Measurements from ENCODE around the gene MKKS. TPM values are rescaled to one million over a fixed set of nuclear protein-coding genes. Genes with fewer than 3 reads are reported as not detected.
A peak's percentile ranks its signal among the peaks of the same experiment; 100 is the strongest.

Gene MKKS
- total and polyA plus RNA-seq, 9 of the 15 experiments (the other 6 are each of a cell fraction or from before 2014, with no cell fraction given) = 6.8 to 26.8 (median 12.0) TPM

- peak; percentile 62 for TF ChIP-seq ASH1L (IDR thresholded peaks at IDR 0.05; ENCODE audit: borderline replicate concordance, low read depth, partially characterized antibody)
- TF ChIP-seq SIN3B (IDR thresholded peaks at IDR 0.05; ENCODE audit: low read depth) = no peak
- no peak for TF ChIP-seq THAP12 (CRISPR knock-in tag; IDR thresholded peaks at IDR 0.05)
- TF ChIP-seq MTA2 (IDR thresholded peaks at IDR 0.05; ENCODE audit: low read depth) = no peak
- TF ChIP-seq CUX1 (CRISPR knock-in tag; IDR thresholded peaks at IDR 0.05) = 0 out of 2 replicates have a peak, but pooled peaks have one; percentile 44
- TF ChIP-seq E2F5 (CRISPR knock-in tag; IDR thresholded peaks at IDR 0.05) = no peak
- TF ChIP-seq PTTG1 (tag; IDR thresholded peaks at IDR 0.05; ENCODE audit: low read depth) = peak; percentile 55; the same call in 1 of the 2 replicates
- TF ChIP-seq KDM1A (IDR thresholded peaks at IDR 0.05) = no peak
- TF ChIP-seq SMC3 (conservative IDR thresholded peaks at IDR 0.05; ENCODE audit: insufficient read depth, low read depth, low read length) = no peak
- no peak for TF ChIP-seq ZMIZ1 (IDR thresholded peaks at IDR 0.05; ENCODE audit: low read depth in 2 of 2, low read length in 2 of 2)
- no peak for TF ChIP-seq TGIF2 (CRISPR knock-in tag; IDR thresholded peaks at IDR 0.05)
- TF ChIP-seq BACH1 (tag; IDR thresholded peaks at IDR 0.05) = peak; percentile 91; the same call in 1 of the 2 replicates
- no peak for TF ChIP-seq ADNP (tag; IDR thresholded peaks at IDR 0.05)
- TF ChIP-seq ZFP30 (CRISPR knock-in tag; IDR thresholded peaks at IDR 0.05; ENCODE audit: borderline replicate concordance) = no peak
Observed at GRCh38 chr20:10434832-10435812, 1.1 kb upstream of the MKKS start, which contains the start of gene SLX4IP (continued).
